ENCODE results near the gene GRIP1.
A peak's percentile ranks its signal among the peaks of the same experiment; 100 is the strongest.

GRIP1 gene

GRCh38 chr12:66403746-66404145 lies 275.1 kb downstream of the GRIP1 start:
- TF ChIP-seq CTCF (IDR thresholded peaks at IDR 0.05; ENCODE audit: low read depth, low read length, missing control alignments) = no peak
- no peak overlapping the region for H3K4me3 ChIP-seq (ENCODE audit: low read depth, low read length)
- H3K27me3 ChIP-seq (replicated peaks) = no peaks in the 10 kb centered on the region
- DNase-seq = no peak
- in situ Hi-C loops (cut with HindIII; ENCODE audit: low pct_ligation_motif_present, low sequenced_read_pairs) = no loop called here
- H3K27ac ChIP-seq = no peak overlapping the region
- H3K36me3 ChIP-seq (replicated peaks) = no peaks in the 10 kb centered on the region

GRCh38 chr12:66399911-66400306 lies 279.0 kb downstream of the GRIP1 start:
- no peak overlapping the region for H3K27ac ChIP-seq
- H3K36me3 ChIP-seq (replicated peaks) = no peaks in the 10 kb centered on the region
- TF ChIP-seq CTCF (IDR thresholded peaks at IDR 0.05; ENCODE audit: low read depth, low read length, missing control alignments) = no peak
- in situ Hi-C loops (cut with HindIII; ENCODE audit: low pct_ligation_motif_present, low sequenced_read_pairs) = no loop called here
- H3K4me3 ChIP-seq (ENCODE audit: low read depth, low read length) = no peak overlapping the region
- no peaks in the 10 kb centered on the region for H3K27me3 ChIP-seq (replicated peaks)
- DNase-seq = no peak

- peak; percentile 3 for DNase-seq
- no peaks in the 10 kb centered on the region for H3K27me3 ChIP-seq (replicated peaks)
- TF ChIP-seq CTCF (IDR thresholded peaks at IDR 0.05; ENCODE audit: low read depth, low read length, missing control alignments) = no peak
- in situ Hi-C loops (cut with HindIII; ENCODE audit: low pct_ligation_motif_present, low sequenced_read_pairs) = no loop called here
- H3K36me3 ChIP-seq (replicated peaks) = no peaks in the 10 kb centered on the region
- no peak overlapping the region for H3K27ac ChIP-seq
- no peak overlapping the region for H3K4me3 ChIP-seq (ENCODE audit: low read depth, low read length)
Measured at GRCh38 chr12:66398931-66399910, 279.7 kb downstream of the GRIP1 start.

- in situ Hi-C loops (cut with HindIII; ENCODE audit: low pct_ligation_motif_present, low sequenced_read_pairs) = no loop called here
- Histone ChIP-seq H3K27me3 (replicated peaks) (no peaks in the 10 kb centered on the region), H3K4me3 (ENCODE audit: low read depth, low read length) (no peak overlapping the region), H3K27ac (no peak overlapping the region), H3K36me3 (replicated peaks) (no peaks in the 10 kb centered on the region)
- no peak for TF ChIP-seq CTCF (IDR thresholded peaks at IDR 0.05; ENCODE audit: low read depth, low read length, missing control alignments)
- no peak for DNase-seq
Measured at GRCh38 chr12:66397574-66398290, 281.1 kb downstream of the GRIP1 start.

- H3K36me3 ChIP-seq (replicated peaks) = no peaks in the 10 kb centered on the region
- no peak for DNase-seq
- TF ChIP-seq CTCF (IDR thresholded peaks at IDR 0.05; ENCODE audit: low read depth, low read length, missing control alignments) = no peak
- in situ Hi-C loops (cut with HindIII; ENCODE audit: low pct_ligation_motif_present, low sequenced_read_pairs) = no loop called here
- no peaks in the 10 kb centered on the region for H3K27me3 ChIP-seq (replicated peaks)
- H3K27ac ChIP-seq = no peak overlapping the region
- H3K4me3 ChIP-seq (ENCODE audit: low read depth, low read length) = no peak overlapping the region
Measured at GRCh38 chr12:66393890-66394289, 285.0 kb downstream of the GRIP1 start.
